Head of caudate nucleus (tissue), 42 donors: ENCODE measurements around the gene CAB39.

Source experiments
- DNase-seq, 42 donors: peaks; one replicate each; pipeline versions ENCODE4 v3.0.0 to v3.0.0-alpha.2; 2020 to 2021; ENCODE audit warnings: mixed read lengths in 7 of 42
- intact Hi-C: fragments of 100-400 bp; cut with DNase I; formaldehyde crosslinking; loops from one replicate; pipeline ENCODE4 v1.15.0; 2022

The CAB39 gene

GRCh38 chr2:230712443-230713330, at the start of gene CAB39:
Gene CAB39 (plus strand): TSS chr2:230712842. CDS start chr2:230760002, 47,160 bp downstream.
- intact Hi-C loops = loop anchor here (10.0 kb wide), 1 partner anchor 82 kb away; no protein-coding TSS in a partner anchor

DNA sequence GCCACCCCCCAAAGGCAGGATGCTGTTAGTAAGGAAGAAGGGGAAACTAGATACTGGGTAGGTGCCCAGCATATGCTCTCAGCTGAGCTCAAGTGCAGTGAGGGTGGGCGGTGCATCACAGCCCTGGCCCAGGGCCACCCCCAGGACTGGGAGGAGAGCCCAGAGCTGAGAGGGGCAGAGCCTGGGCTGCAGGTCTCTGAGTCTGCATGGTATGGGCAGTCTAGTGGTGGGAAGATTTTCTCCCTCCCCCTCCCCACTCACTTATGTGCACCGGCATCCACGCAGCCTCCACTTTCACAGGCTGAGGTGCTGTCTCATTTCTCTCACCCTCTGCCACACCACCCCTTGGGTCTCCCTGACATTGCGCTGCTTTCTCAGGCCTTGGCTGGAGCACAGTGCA, 48.5 kb upstream of the CAB39 start:
- intact Hi-C loops = no loop called here
- peak in 8 of 42 donors; percentile 8 to 57 (median 23) for DNase-seq

More at GRCh38 chr2:230712443-230713330, at the start of gene CAB39:
- peak; percentile 64 to 95 (median 90) for DNase-seq

DNA sequence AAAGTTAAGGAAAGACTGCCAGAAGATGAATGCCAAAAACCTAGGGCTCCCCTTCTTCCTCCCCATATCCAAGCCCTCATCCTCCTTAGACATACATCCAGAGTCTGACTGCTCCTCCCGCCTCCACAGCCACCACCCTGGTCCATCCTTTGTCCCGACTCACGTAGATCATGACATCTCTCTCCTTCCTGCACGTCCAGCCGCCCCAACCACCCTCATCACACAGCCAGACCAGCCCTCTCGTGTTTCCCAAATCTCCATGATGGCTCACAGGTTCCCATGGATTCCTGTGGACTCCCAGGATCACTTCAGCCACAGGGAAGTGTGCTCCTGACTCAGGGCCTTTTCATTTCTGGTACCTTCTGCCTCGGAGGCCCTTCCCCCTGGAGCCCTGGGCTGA, 47.8 kb upstream of the CAB39 start:
- intact Hi-C loops = no loop called here

GRCh38 chr2:230665263-230665691, 47.4 kb upstream of the CAB39 start:
- DNase-seq = no peak

More for the DNA sequence above, 47.8 kb upstream of the CAB39 start:
- no peak for DNase-seq

DNA sequence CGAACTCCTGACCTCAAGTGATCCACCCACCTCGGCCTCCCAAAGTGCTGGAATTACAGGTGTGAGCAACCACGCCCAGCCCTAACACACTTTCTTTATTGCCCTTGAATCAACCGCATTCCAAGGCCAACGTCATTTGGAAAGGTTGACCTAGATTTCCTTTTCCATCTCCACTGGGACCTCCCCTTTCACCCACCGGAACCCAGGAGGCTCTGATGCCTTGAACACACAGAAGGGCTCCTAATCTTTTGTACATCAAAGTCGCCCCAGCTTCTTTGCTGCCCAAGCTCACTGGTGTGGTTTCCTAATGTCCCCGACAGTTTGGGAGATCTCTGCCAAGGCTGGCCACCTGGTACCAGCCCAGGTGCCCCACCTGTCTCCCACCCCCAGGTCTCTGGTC, 46.2 kb upstream of the CAB39 start:
- intact Hi-C loops = no loop called here
- DNase-seq = no peak

More at GRCh38 chr2:230665263-230665691, 47.4 kb upstream of the CAB39 start:
- intact Hi-C loops = no loop called here

DNA sequence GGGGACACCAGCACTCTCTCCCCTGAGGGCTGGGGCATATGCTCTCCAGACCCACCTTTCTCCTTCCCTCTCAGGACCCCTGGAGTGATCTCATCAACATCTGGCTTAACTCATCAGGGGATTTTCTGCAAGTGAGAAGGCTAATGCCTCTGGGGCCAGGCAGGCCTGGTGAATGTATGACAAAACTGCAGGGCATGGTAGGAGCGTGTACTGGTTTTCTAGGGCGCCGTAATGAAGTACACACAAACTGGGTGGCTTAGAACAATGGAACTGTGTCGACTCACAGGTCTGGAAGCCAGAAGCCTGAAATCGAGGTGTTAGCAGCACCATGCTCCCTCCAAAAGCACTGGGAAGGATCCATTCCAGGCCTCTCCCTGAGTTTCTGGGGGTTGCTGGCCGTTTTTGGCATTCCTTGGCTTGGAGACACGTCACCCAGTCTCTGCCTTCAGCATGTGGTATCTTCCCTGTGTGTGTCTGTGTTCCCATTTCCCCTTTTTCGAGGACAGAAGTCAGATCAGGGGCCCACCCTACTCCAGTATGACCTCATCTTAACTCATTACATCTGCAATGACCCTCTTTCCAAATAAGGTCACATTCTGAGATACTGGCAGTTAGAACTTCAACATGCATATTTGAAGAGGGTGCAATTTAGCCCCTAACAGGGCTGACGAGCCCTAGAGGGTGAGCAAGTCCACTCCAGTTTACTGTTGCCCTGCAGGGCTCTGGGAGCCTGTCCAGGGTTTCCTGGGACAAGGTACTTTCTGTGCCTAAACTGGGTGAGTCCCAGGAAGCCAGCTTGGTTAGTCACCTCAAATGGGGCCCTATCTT, 45.5 kb upstream of the CAB39 start:
- intact Hi-C loops = no loop called here
- DNase-seq = peak in 9 of 42 donors; percentile 12 to 50 (median 20)

- peak in 22 of 42 donors; percentile 7 to 49 (median 23) for DNase-seq
- intact Hi-C loops = no loop called here
Observed at GRCh38 chr2:230668184-230668938, 44.3 kb upstream of the CAB39 start.

DNA sequence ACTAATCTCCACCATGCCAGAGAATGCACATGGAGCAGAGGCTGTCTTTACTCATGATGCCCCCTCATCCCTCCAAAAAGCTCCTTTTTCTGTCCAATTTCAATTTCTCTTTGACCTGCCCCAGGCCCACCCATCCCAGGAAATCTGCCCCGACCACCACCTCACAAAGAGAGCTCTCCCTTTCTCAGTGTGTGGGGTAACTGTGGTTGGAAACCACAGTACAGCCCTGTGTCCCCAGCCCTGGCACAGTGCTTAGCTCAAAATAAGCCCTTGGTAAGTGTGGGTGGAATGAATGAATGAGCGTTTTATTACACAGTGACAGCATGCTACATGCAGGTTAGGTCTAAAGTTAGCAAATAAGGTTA, 43.7 kb upstream of the CAB39 start:
- intact Hi-C loops = no loop called here
- no peak for DNase-seq

DNA sequence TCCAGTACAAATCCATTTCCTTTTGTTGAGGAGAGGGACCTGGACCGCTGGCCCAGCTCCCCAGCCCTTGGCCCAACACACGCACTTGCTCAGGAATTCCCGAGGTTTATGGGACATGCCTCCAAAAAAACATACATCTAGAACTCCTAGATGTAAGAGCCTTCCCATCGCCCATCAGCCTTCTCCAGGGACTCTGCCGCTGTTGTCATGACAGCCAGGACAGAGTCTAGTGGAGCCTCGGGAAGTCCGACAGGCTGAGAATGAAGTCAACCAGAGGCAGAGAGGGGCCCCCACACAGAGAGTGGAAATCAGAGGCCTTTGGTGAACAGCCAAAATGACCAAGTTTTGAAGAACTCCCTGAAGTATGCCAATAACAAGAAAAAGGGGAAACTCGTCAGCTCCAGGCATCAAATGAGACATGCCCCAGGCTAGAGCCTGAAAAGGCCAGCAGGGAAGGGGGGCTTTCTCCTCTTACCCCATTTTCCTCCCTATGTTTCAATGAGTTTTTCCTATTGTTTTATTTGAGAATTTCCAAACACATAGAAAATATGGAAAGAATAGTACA, 43.2 kb upstream of the CAB39 start:
- DNase-seq = no peak
- intact Hi-C loops = no loop called here

DNA sequence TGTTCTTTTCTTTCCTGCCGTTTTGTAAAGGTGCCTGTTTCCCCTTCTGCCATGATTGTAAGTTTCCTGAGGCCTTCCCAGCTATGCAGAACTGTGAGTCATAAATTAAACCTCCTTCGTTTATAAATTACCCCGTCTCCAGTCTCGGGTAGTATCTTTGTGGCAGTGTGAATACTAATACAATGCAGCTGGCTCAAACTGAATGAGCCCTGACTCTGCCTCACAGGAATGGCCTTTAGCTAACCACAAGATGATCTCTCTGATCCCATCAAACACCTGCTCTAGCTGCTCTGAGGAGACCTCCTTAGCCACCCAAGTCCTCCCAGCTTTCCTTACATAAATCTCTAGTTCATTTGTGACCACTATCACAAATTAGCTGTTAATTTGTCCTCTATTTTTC, 41.5 kb upstream of the CAB39 start:
- DNase-seq = no peak
- intact Hi-C loops = no loop called here

GRCh38 chr2:230672836-230673235, 39.8 kb upstream of the CAB39 start:
- intact Hi-C loops = no loop called here
- DNase-seq = no peak

GRCh38 chr2:230674401-230674800, 38.2 kb upstream of the CAB39 start:
- no peak for DNase-seq
- intact Hi-C loops = no loop called here

- DNase-seq = no peak
- intact Hi-C loops = no loop called here
Observed at GRCh38 chr2:230674966-230675672, 37.5 kb upstream of the CAB39 start.

- no peak for DNase-seq
- intact Hi-C loops = no loop called here
Observed at GRCh38 chr2:230676546-230676945, 36.1 kb upstream of the CAB39 start.

- DNase-seq = no peak
- intact Hi-C loops = no loop called here
Observed at GRCh38 chr2:230677201-230677946, 35.3 kb upstream of the CAB39 start.

DNA sequence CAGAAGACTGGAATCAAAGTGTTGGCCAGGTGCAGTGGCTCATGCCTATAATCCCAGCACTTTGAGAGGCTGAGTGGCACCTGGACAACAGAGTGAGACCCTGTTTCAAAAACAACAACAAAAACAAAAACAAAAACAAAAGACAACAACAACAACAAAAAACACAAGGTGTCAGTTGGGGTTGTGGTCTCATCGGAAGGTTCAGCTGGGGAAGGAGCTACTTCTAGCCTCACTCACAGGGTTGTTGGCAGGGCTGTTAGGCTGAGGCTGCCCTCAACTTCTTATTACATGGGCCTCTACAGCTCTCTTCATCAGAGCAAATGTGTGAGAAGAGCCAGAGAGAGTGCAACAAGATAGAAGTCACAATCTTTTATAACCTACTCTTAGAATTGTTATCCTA, 34.6 kb upstream of the CAB39 start:
- no peak for DNase-seq
- intact Hi-C loops = no loop called here

DNA sequence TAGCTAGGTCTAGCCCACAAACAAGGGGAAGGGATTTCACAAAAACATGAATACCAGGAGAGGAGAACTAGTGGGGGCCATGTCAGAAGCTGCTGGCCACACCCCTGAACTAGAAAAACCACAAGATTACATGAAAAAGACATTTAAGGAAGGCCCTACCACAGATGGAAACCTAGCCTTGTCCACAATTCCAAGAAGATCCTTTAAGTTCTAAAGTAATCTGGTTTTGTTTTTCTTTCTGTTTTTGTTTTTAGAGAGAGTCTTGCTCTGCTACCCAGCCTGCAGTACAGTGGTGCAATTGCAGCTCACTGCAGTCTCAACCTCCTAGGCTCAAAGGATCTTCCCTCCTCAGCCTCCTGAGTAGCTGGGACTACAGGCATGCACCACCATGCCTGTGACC, 34.2 kb upstream of the CAB39 start:
- intact Hi-C loops = no loop called here
- DNase-seq = no peak
